SKM-1 (cell line): Measurements from ENCODE around the gene LRMDA.
"Not testable (repeated sequence)": the region's sequence is repeated elsewhere in the genome, so short reads cannot be mapped to it uniquely, and the experiment has no call there.

Experiments
- DNase-seq: peaks from one replicate; lab custom pipeline; 2025; ENCODE audit not compliant: unreplicated experiment; lab: John Stamatoyannopoulos, UW

The LRMDA gene

DNA sequence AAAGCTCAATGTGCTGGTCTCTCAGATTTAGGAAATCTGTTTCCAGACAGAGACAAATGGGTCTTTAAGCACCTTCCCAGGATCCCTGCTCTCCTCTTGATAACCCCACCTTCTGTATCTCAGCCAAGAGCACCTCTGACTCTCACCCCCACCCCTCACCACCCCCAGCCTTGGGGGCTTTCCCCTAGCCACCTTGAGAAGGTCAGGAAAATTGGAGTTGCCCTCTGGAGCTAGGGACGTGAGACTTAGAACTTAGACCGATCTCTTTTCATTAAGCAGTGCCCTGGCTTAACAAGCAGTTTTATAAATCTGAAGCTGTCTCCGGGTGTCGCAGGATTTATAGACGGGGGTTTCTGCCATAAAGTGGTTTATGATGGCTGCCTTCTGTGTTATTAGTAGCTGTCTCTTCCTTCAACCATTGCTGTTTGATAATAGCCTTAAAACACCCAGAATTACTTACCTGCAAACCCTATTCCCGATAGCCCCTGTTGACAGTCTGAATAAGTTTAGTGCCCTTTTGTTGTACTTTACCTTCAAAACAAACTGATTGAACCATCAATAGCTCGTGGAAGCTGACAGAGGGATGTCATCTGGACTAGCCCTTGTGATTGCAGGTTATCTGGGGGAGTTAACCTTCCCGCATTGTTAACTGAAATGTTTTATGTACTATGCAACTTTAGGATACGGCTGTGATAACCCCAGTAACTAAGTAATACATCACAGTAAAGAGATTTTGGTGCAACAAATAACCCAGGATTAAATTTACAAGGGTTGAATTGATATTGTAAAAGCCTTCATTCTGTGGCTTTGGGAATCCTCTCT lies 621.5 kb downstream of the LRMDA start:
- no peak for DNase-seq

DNA sequence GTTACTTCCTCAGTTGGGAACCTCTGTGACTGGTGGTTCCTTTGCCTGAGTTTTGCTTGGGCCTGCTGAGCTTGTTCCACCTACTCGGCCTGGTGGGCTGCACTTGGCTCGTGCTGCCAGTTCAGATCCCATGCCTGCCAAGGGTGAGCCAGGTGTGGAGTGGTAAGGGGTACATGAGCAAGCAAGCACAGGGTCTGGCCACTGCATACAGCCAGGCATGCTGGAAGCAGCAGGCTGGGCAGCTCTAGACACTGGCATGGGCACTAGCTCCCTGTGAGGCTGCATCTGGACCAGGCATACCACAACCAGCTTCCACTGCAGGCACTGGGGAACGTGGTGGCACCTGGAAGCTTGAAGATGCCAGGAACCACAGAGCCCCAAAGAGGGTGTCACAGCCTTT lies 624.0 kb downstream of the LRMDA start:
- no peak for DNase-seq

DNA sequence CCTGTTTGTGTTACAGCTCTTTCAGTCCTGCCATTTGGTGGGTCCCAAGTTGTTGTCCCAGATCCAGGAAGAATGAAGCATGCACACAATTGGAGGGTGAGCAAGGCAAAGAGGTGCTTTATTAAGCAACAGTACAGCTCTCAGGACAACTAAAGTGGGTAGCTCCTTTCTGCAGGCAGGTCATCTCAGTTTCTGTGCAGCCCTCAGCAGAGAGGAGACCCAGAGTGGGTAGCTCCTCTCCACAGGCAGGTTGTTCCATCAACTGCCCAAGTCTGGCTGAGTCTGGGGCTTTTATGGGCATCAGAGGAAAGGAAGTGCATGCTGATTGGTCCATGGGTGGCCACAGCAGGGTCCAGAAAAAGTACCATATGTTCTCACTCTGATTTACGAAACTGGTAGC lies 624.5 kb downstream of the LRMDA start:
- no peak for DNase-seq

DNA sequence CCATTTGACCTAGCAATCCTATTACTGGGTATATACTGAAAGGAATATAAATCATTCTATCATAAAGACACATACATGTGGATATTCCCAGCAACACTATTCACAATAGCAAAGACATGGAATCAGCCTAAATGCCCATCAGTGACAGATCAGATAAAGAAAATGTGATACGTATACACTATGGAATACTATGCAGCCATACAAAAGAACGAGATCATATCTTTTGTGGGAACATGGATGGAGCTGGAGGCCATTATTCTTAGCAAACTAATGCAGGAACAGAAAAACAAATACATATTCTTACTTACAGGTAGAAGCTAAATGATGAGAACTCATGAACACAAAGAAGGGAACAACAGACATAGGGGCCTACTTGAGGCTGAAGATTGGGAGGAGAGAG lies 629.6 kb downstream of the LRMDA start:
- DNase-seq: not testable (repeated sequence)

DNA sequence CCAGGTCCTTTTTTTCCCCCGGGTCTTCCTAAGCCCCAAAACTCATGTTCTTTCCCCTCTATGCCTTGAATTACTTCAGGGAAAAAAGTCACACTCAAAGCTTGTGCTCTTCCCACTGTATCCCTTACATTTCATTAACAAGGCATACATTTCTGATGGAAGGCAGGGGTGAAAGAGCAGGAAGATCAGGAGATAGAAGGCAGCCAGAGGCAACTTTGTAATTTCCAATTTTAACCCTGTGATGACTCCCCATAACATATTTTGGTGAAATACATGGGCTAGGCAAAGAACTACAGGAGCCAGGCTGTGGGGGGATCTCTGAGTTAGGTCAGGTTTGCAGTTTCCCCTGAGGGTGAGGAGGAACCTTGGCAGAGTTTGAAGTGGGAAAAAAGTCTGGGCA lies 635.0 kb downstream of the LRMDA start:
- no peak for DNase-seq

DNA sequence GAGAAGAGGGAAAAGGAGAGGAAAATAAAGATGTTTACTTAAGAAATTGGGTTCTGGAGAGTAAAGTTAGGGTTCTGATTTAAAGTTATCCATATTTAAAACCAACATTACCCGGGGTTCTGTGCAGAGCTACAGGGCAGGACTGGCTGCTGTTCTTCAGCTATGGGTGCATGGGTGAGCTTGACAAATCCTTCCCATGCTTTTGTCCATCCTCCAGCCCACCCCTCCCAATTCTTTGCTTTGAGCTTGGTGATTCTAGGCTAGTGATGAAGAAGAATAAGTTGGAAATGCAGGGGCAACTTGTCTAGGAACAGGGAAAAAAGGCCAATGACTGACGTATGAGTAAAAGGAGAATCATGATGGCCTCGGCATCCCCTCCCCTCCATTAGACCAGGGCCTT lies 636.0 kb downstream of the LRMDA start:
- DNase-seq: no peak

DNA sequence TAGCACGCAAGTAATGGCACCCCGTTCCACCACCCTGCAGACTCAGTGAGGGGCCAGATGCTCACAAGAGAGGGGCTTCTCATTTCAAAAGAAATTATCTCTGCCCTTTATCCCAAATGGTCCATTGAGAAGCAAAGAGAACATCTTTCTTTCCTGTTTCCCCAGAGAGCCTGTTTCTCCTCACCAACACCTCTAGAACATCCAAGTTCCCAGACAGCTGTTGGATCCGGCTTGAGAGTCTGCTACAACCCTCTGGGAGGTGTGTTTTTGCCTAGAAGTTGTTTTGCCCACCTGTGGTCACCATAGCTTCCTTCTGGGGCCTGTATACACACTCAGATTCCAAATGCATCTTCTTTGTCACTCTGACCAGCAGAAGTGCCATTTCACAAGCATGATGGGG lies 637.4 kb downstream of the LRMDA start:
- DNase-seq: no peak

DNA sequence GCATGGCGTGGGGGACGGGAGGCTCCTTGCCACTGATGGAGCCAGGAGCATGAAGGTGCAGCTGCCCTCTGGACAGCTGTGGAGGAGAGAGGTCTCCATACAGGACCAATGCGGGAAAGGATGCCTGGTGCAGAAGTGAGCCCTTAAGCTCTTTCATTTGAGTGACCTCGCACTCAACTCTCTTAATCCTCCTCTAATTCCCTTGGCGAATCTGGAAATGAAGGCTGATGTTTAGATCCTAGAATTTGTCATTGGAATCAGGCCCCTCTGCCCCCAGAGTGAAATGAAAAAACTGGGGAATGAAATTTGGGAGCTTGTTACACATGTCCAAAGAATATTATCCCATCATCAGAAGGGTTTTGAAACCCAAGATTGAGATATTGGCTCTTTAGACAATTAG lies 639.5 kb downstream of the LRMDA start:
- no peak for DNase-seq

DNA sequence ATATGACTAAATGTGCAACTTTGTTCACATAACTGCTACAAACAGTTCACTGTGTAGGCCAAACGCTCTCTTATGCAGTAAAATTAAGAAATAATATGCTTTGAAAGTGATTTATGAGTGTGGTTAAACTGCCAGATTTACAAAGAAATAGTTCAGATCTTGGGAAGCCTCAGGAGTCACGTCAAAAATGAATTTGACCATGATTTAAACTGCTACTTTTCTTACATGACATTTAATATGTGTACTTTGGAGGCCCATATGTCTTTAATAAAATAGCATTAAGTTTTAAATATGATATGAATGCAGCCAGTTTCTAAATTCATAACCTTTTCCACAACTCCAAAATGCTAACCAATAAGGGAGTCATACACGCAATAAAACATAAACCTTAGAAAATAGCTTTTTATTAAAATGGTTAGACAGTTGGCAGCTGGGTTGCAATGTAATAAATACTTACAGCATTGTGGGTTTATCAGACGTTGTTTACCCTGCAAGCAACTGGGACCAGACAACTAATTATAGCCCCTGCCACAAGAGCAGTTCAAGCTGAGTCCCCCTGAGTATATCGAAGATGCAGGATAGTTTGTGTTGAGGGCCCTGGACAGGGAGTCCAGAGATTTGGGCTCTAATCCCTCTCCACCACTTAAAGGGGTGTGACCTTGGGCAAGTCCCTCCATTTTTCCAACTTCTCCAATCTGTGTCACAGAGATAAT lies 640.4 kb downstream of the LRMDA start:
- DNase-seq: no peak

DNA sequence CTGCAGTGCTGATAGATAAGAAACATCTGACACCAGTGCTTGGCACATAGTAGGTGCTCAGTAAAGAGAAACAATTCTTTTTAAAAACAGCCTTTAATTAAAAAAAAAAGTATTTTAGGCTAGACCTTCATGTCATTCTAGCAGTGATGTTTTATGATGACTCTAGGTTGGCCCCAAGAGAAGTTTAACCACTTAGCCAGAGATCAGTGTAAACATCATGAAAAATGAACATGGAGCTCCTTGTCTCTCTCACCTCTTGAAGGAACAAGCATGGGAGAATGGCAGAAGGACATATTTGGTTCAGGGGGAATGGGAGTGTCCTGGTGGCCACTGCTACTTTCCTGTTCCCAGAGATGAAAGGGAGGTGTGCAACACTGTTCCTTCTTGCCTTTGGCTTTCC lies 641.0 kb downstream of the LRMDA start:
- no peak for DNase-seq

DNA sequence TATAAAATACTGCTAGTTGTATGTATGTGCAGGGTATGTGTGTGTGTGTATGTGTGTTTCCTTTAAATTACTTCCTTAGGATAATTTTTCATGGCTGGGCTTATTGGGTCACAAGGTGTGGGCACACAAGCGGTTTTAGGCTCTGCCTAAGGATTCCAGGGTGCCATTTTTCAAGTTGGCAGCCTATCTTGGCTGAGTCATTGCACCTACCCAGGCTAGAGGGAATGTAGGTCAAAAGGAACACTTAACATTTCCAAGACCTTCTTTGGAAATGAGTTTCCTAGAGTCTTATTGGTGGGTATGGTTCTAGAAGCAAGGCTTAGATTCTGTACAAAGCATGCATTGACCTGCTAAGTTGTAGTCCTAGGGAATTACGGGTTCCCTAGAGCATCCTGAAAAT lies 642.1 kb downstream of the LRMDA start:
- no peak for DNase-seq

DNA sequence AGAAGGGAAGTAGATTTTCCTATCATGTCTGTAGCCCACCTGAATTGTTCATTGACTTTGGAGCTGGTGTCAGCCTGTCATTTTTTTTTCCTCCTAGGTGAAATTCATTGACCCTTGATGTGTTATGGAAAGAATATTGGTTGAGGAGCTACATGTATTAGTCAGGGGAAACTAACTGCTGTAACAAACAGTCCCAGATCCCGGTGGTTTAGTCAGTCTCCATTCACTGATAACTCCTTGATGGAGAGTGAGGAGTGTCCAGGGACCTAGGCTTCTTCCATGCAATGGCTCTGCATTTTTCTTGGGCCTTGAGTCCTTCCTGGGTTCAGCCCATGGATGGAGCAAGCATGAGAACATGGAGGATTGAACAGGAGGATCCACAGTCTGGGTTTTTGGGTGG lies 643.2 kb downstream of the LRMDA start:
- DNase-seq: no peak

DNA sequence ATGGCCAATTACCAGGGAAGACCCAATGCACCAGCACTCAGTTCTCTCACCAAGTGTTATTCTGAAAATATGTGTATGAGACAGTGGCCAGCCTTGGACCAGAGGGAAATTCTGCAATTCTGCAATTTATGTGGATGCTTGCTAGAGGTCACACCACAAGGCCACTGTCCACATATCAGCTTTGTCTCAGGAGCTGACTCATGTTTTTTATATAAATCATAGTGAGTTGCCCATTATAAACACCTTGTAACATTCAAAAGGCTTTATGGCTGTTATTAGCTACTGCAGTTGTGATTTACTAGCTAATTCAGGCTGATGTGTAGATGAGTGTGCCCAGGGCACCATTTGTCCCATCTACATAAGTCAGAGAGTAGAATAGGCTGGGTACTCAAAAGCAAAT lies 649.0 kb downstream of the LRMDA start:
- DNase-seq: no peak

DNA sequence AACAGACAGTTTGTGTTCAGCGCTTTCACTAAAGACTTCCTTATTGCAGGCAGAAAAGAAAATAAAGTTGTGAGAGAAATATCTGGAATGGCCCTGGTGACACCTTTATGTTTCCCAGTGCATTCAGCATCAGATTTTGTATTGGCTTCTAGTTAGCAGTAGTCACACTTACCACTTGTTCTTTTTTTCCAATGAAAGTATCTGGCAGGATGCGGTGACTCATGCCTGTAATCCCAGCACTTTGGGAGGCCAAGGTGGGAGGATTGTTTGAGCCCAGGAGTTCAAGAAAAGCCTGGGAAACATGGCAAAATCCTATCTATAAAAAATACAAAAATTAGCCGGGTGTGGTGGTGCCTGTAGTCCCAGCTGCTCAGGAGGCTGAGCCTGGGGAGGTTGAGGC lies 649.6 kb downstream of the LRMDA start:
- no peak for DNase-seq

DNA sequence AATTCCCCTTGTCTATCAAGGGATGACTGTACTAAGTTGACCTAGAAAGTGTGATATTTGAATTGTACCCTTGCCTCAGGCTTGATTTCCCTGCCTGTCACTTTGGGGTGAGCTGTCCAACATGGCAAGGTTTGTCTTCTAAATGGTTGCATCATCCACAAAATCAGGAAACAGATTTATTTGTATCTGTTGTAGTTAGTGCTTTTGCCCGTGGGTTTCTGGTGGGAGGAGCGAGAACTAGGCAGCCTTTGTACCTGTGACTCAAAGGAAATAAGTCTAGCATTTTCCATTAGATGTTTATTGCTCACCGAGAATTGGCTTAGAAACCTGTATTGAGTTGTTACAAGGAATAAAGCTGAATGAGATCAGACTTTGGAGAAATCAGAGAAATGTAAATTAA lies 650.8 kb downstream of the LRMDA start:
- no peak for DNase-seq

DNA sequence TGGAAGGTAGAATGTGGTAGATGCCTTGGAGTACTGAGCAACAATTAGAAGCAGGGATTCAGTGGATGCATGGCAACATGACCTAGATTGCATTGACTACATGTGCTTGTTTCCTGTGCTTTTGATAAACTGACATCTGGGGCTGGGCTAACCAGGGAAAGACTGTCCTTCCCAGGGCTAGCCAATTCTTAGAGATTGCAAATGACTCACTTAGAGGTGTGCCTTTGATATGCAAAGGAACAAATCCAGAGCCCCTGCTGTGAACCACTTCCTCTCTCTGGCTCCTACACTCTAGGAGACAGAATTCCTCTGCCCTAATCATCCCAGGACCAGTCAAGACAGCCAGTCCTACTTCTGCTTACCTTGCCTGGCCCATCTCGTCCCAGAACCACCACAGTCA lies 651.5 kb downstream of the LRMDA start:
- DNase-seq: no peak

DNA sequence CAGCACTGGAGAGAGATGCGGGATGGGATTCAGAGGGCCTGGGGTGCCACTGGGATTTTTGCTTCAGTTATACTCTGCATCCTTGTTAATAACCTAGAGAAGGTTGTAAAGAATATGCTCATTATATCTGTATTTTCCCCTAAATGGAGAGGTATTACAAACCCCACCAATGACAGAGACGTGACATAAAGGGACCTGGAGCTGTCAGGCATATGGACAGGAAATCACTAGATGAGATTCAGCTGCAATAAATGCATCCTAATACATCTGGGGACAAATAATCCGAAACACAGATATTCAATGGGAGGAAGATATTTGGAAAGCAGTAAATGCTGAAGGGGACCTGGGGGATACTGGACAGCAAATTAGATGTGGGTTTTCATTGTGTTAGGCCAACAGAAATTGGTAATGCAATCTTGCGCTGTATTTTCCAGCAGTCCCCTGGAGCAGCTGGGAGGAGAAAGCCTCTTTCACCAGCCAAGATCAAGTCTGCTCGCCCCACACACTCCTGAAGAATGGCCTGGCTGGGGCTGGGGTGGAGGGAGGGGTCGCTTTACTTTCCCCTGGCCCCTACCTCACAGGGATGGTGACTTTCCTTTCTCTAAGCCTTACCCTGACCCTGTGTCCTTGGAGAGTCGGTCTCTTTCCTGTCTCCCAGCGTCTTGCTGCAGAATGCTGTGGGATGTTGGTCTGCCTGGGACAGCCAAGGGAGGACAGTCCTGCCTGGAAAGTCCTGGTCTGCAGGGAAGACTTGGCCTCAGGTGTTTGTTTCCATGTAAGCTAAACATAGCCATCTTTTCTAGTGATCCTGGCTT lies 653.8 kb downstream of the LRMDA start:
- DNase-seq: no peak

DNA sequence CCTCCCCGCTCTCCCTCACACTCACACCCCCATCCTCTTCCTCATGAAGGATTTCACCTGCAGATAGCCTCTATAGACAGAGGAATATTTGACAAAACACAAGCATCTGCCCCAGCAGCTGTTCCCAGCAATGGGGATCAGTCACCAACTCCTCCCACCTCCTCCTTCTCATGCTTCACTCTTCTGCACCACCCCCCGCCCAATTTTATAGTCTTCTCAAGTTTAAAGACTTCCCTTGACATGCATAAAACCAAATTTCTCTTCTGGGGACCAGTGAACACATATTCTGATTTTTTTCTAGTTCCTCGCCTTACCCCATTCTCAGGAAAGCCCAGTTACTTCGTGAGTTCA lies 654.4 kb downstream of the LRMDA start:
- DNase-seq: no peak

DNA sequence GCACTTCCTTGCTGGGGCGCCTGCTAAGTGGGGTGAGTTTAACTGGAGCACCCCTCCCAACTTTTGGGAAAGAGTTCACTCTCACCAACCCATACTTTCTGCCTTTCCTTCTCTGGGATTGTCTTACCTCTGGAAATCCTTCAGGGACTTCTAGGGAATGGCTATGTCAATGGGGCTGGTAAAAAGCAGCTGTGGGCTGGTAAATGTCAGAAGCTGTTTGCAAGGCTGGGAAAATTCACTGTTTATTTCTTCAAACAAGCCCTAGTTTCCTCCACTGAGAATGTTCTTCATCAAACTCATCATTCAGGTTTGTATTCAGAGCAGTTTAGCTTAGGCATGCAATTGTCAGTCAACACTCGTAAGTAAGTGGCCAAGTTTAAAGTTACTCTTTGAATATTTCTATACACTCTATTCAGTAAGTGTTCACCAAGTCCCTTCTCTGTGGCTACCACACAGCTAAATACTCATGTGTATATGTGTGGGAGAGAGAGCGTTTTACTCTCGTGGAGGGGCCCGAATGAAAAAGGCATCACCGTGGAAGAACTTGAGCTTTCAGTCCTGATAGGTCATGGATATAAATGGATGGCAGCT lies 654.8 kb downstream of the LRMDA start:
- no peak for DNase-seq

DNA sequence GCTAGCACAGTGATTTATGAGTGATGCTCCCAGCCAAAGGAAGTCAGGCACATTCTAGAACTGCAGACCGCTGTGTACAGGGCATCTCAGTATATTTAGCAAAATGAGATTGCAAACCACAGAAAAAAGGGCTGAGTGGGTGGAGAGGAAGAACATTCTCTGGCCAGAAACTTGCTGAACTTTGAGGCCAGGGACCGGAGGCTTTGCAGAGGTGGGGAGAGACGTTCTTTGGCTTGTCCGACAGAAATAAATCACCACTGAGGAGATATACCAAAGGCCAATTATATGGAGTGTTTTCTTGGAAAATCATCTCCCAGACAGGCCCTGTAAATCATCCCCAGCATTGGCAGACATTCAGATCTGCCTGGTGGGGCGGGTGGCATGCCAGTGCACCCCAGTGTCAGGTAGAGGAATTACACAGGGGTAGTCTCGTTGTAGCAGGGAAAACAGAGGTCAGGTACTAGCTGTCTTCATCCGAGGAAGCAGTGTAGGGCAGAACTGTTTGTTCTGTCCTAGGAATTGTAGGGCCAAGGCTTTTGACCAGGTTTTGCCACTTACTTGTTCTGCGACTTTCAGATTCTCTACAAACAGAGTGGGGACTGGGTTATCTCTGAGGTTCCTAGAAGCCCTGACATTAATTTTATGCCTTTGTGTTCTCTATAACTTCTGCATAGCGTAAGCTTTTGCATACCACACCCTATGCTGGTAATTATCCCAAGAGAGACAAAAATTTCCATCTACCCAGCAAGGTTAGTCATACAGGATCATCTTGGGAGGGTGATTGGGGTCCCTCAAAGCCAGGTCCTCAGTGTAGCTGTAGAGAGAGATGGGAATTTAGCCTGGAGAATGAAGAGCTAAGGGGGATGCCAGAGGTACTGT lies 655.6 kb downstream of the LRMDA start:
- no peak for DNase-seq

DNA sequence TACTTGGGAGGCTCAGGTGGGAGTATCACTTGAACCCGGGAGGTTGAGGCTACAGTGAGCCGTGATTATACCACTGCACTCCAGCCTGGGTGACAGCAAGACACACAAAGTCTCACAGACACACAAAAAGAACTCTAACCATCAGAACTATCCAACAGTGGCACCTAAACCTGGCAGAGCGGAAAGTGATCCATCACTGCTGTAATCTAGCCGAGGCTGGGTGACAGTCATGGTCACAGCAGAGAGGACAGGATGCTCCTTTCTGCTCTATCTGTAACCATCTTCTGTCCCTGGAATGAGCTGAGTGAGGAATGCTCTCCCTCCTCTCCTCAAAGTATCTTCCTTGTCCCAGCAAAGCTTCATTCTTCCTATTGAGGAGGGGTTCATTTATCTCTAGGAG lies 656.6 kb downstream of the LRMDA start:
- no peak for DNase-seq
